Neural cell (in vitro differentiated cells): ENCODE results near the gene BCL2.

Source experiments
- EP300 ChIP-seq: fragments of 450-650 bp; conservative IDR thresholded peaks from 2 replicates; pipeline ENCODE4 v1.6.1; 2014; ENCODE audit warnings: antibody characterized with exemption, mild to moderate bottlenecking, moderate library complexity; ENCODE audit not compliant: poor library complexity, severe bottlenecking
- TF ChIP-seq, protein P1 (sequence below): fragments of 450-650 bp; IDR thresholded peaks from 2 replicates; pipeline ENCODE4 v1.5.1; 2014; ENCODE audit warnings: antibody characterized with exemption, mild to moderate bottlenecking, moderate library complexity; ENCODE audit not compliant: poor library complexity, severe bottlenecking

DNA sequence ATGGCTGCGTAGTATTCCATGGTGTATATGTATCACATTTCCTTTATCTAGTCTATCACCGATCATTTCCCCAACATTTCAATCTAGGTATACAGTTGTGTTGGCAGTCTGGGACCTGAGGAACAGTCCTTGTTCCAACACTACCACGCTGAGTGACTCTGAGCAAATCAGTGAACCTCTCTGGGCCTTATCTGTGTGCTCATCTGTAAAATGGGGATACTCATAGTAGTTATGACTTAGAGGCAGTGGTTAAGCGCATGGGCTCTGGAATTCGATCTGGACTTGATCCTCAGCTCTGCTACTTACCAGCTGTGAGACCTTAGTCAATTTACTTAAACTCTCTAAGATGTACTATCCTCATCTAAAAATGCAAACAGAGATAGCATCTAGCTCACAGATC is 85.1 kb downstream of the BCL2 start:
- no peak for TF ChIP-seq EP300
- TF ChIP-seq, protein P1, sequence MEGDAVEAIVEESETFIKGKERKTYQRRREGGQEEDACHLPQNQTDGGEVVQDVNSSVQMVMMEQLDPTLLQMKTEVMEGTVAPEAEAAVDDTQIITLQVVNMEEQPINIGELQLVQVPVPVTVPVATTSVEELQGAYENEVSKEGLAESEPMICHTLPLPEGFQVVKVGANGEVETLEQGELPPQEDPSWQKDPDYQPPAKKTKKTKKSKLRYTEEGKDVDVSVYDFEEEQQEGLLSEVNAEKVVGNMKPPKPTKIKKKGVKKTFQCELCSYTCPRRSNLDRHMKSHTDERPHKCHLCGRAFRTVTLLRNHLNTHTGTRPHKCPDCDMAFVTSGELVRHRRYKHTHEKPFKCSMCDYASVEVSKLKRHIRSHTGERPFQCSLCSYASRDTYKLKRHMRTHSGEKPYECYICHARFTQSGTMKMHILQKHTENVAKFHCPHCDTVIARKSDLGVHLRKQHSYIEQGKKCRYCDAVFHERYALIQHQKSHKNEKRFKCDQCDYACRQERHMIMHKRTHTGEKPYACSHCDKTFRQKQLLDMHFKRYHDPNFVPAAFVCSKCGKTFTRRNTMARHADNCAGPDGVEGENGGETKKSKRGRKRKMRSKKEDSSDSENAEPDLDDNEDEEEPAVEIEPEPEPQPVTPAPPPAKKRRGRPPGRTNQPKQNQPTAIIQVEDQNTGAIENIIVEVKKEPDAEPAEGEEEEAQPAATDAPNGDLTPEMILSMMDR: no peak
